ENCODE data around the gene STXBP6. TPM values are rescaled to one million over a fixed set of nuclear protein-coding genes. Genes with fewer than 3 reads are reported as not detected.
A peak's percentile ranks its signal among the peaks of the same experiment; 100 is the strongest.

STXBP6 gene
- total and polyA plus RNA-seq, 2 of the 13 experiments (the other 11 are each of a cell fraction or from before 2014, with no cell fraction given) = 35.3 to 42.8 TPM

DNA sequence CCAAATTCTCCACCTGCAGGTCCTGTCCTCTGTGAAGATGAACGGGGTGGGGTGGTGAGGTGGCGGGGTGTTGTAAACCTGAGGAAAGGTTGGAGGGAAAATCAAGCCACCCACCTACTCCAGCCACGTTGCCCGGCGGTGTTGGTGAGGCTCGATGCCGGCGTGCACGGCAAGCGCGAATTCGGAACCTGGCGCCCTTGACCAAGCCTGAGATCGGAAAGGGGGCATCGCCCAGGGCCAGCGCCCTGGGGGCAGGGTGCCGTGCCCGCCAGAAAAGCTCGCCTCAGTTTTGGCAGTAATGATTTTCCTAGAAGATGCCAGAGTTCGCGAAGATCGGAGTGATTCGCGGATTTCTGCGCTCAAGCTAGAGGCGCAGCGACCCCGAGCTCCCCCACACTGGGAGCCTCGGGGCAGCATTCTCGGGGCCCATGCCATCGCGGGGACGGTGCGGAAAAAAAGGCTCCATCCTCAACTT lies 817 bp downstream of the STXBP6 start (continued):
- TF ChIP-seq HMGXB4 (CRISPR knock-in tag; IDR thresholded peaks at IDR 0.05; ENCODE audit: borderline replicate concordance in 1 of 2, low read depth in 1 of 2) = 0 out of 4 replicates have a peak, but pooled peaks of 1 of the 2 experiments have one; percentile 2
- TF ChIP-seq CHD4 (IDR thresholded peaks at IDR 0.05; ENCODE audit: borderline replicate concordance, low read length) = no peak
- 0 out of 2 replicates have a peak, but pooled peaks have one; percentile 29 for TF ChIP-seq ZNF772 (CRISPR knock-in tag; IDR thresholded peaks at IDR 0.05)
- TF ChIP-seq ZNF614 (CRISPR knock-in tag; IDR thresholded peaks at IDR 0.05; ENCODE audit: borderline replicate concordance) = no peak
- TF ChIP-seq ZBTB46 (CRISPR knock-in tag; IDR thresholded peaks at IDR 0.05; ENCODE audit: borderline replicate concordance) = no peak
- TF ChIP-seq FOXC1 (CRISPR knock-in tag; IDR thresholded peaks at IDR 0.05; ENCODE audit: borderline replicate concordance) = no peak
- TF ChIP-seq ZNF629 (CRISPR knock-in tag; conservative IDR thresholded peaks at IDR 0.05) = no peak; the same call in 1 of the 2 replicates
- TF ChIP-seq SNAPC4 (CRISPR knock-in tag; IDR thresholded peaks at IDR 0.05) = 0 out of 2 replicates have a peak, but pooled peaks have one; percentile 35
- TF ChIP-seq ZNF432 (CRISPR knock-in tag; IDR thresholded peaks at IDR 0.05; ENCODE audit: borderline replicate concordance) = no peak
- 0 out of 2 replicates have a peak, but pooled peaks have one; percentile 6 for TF ChIP-seq ZNF605 (CRISPR knock-in tag; IDR thresholded peaks at IDR 0.05)
- no peak for TF ChIP-seq PRPF4 (IDR thresholded peaks at IDR 0.05; ENCODE audit: low read depth, low read length, poor library complexity, severe bottlenecking)
- TF ChIP-seq IRF1 (CRISPR knock-in tag; IDR thresholded peaks at IDR 0.05; ENCODE audit: low read depth) = no peak
- no peak for TF ChIP-seq ZBED4 (CRISPR knock-in tag; IDR thresholded peaks at IDR 0.05; ENCODE audit: borderline replicate concordance)

Measured in HepG2 (cell line).